Stimulated activated CD4-positive, alpha-beta T cell treated with anti-CD3 and anti-CD28 coated beads, Interleukin-4, amount 100 ng/mL, for 1 hour (primary cell): Measurements from ENCODE around the gene SMPD2.
A peak's percentile ranks its signal among the peaks of the same experiment; 100 is the strongest.

Source experiments
- DNase-seq: peaks from one replicate; pipeline ENCODE4 v3.0.0-alpha.2; 2020

Gene SMPD2, protein sequence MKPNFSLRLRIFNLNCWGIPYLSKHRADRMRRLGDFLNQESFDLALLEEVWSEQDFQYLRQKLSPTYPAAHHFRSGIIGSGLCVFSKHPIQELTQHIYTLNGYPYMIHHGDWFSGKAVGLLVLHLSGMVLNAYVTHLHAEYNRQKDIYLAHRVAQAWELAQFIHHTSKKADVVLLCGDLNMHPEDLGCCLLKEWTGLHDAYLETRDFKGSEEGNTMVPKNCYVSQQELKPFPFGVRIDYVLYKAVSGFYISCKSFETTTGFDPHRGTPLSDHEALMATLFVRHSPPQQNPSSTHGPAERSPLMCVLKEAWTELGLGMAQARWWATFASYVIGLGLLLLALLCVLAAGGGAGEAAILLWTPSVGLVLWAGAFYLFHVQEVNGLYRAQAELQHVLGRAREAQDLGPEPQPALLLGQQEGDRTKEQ

GRCh38 chr6:109440331-109441068 is at the start of gene SMPD2, which contains the start of gene PPIL6:
Gene SMPD2 (plus strand): TSS chr6:109440724. CDS start chr6:109441122, 398 bp downstream.
Gene PPIL6 (minus strand): TSS chr6:109440628. CDS start chr6:109440590, 38 bp downstream.
- DNase-seq, result peak; percentile 79

- no peak for DNase-seq
Measured at GRCh38 chr6:109393157-109393885, 47.2 kb upstream of the SMPD2 start.

DNA sequence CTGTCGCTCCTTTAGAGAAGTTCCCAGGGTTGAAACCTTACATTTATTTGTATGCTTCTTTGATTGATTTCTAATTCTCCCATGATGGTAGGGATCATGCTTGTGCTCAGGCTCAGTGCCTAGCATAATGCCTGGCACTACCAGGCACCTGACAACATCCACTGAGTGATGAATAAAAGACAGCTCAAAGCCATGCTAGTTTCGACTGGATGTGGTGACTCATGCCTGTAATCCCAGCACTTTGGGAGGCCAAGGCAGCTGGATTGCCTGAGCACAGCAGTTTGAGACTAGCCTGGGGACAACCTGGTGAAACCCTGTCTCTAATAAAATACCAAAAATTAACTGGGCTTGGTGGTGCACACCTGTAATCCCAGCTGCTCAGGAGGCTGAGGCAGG is 46.6 kb upstream of the SMPD2 start:
- DNase-seq, result no peak

- DNase-seq, result no peak
Measured at GRCh38 chr6:109396046-109396718, 44.3 kb upstream of the SMPD2 start.

DNA sequence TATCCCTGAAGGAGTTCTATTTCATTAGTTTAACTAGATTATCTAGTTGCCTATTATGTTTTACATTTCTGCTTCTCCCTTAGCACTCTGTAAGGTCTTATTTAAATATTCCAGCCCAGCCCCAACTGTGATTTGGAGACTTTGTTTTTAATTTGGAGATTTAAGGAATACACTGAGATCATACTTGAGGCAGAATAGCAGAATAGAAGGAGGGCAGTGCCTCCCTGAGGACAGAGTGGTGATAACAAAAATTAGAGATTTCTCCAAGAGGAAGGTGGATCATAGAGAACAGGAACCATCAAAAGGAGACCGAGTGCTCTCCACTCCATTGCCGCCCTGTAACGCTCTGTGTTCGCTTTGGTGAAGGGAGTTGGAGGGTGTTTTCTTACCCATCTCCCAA is 43.5 kb upstream of the SMPD2 start:
- no peak for DNase-seq

GRCh38 chr6:109406196-109406595 is 34.3 kb upstream of the SMPD2 start:
- DNase-seq, result no peak

DNA sequence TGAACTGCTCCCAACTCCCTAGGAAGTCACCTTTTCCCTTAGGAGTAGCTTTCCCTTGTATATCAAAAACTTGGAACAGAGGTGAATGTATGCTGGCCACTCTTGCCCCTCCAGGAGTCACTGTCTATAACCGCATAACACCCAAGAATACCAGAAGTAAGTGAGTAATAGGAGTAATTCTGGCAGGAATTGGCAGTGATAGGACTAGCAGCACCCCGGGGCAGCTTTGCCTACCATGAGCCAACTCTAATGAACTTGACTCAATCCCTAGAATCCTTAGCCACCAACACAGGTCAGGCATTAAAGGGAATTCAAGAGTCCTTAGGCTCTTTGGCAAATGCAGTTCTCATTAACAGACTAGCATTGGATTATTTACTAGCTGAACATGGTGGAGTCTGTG is 29.5 kb upstream of the SMPD2 start:
- no peak for DNase-seq

- DNase-seq, result no peak
Measured at GRCh38 chr6:109417646-109418045, 22.9 kb upstream of the SMPD2 start.

- DNase-seq, result no peak
Measured at GRCh38 chr6:109420751-109421150, 19.8 kb upstream of the SMPD2 start.

DNA sequence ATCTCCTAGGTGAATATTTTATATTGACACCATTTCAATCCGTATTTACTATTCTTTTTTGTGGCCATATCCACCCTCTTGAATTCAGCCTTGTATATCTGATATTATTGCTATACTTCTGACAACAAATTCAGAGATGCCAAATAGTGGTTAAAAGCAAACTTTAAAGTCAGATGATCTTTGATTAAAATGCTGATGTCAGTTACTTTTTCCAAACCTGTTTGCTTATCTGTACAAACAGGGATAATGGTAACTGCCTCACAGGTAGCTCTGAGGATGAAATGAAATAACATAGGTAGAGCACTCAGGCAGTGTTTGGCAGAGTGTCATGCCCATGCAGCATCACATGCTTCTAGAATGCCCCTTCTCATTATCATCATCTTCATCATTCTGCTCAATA is 19.3 kb upstream of the SMPD2 start:
- no peak for DNase-seq

DNA sequence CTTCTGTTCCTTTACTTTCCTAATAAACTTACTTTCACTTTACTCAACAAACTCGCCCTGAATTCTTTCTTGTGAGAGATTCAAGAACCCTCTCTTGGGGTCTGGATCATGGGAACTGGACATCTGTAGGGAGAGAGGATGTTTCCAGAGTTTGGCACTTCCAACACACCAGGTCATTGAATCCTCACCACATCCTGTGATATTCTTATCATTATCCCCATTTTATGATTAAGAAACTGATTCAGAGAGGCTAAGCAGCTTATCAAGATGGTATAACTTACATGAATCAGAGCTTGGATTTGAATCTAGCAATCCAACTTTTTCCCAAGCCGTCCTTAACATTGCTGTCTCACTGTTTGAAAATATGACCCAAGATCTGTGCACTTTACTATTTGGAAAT is 15.6 kb upstream of the SMPD2 start:
- no peak for DNase-seq

DNA sequence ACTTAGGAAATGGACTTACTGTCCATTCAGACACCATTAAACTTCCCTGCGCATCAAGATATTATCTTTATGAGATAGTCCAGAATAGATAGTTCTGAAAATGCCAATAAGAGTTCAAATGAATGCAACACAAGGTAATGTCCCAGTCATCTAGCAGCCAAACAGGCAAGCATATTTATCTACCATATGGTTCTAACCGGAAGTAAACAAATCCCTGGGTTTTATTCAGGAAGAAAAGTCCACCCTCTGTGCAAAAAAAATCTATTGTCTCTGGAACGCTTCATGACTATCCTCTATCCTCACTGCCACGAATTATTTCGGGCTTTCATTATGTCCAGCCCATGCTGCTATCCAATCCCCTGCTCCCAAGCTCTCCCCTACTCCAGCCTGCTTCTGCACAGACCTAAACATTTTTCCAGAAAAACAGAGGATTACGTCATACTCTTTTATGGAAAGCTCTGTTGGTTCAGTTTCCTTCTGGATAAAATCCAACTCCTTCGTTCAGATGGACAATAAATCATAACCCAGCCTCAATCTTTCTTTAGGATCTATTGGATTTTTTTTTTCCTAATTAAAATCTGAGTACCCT is 11.5 kb upstream of the SMPD2 start:
- no peak for DNase-seq

- DNase-seq, result no peak
Measured at GRCh38 chr6:109429496-109429895, 11.0 kb upstream of the SMPD2 start.

- DNase-seq, result no peak
Measured at GRCh38 chr6:109434456-109434855, 6.1 kb upstream of the SMPD2 start.

DNA sequence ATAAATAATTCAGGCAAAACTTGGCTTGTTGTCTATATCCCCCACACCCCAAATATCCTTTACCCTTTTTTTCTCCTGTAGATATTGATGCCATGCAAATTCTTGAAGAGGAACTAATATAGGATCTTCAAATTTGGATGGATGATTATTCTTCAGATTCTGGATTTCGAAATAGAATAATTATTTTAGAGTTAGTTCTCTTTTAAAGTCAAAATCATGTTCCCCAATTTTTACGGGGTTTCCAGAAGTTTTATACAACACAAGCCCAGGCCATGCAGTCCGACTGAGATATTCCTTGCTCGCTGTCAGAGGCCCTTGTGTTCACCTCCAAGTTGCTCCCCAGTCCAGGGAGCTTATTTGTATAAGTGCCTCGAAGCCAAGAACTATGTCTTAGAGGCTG is 4.5 kb upstream of the SMPD2 start:
- no peak for DNase-seq

DNA sequence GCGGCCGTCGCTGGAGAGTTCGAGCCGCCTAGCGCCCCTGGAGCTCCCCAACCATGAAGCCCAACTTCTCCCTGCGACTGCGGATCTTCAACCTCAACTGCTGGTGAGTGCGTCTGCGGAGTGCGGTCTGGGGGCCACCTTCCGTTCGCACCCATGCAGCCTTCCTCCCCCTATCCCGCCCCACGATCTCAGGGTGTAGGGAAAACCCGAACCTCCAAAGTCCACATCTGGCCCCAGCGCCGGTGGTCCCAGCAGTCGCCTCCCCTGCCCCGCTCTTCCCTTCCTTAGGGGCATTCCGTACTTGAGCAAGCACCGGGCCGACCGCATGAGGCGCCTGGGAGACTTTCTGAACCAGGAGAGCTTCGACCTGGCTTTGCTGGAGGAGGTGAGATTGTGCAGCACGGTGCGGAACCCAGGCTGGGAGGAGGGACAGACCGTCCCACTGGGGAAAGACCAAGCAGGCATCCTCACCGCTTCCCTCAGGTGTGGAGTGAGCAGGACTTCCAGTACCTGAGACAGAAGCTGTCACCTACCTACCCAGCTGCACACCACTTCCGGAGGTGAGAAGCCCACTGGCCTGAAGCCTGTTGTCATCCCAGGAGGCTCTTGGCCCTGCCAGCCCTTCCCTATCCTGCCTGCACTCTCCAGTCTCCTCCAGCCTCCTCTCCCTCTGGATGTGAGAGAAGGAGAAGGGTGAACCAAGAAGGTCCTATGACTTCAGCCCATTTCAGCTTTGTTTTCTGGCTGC is 719 bp downstream of the SMPD2 start:
- DNase-seq, result peak; percentile 53

DNA sequence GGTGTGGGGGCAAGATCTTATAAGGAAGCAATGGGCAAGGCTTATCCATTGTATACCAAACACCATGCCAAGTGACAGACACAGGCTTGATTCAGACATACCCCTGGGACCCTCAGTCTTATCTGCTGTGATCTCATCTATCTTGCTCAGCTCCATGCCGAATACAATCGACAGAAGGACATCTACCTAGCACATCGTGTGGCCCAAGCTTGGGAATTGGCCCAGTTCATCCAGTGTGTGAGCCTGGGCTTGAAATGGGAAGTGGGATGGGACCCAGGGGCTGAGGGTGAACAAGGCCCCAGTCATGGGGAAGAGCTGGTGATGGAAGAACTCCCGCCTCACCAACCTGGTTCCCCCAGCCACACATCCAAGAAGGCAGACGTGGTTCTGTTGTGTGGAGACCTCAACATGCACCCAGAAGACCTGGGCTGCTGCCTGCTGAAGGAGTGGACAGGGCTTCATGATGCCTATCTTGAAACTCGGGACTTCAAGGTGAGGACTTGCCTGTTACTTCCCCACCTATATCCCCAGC is 1.9 kb downstream of the SMPD2 start:
- no peak for DNase-seq

GRCh38 chr6:109443425-109443950 is 3.0 kb downstream of the SMPD2 start:
- no peak for DNase-seq

DNA sequence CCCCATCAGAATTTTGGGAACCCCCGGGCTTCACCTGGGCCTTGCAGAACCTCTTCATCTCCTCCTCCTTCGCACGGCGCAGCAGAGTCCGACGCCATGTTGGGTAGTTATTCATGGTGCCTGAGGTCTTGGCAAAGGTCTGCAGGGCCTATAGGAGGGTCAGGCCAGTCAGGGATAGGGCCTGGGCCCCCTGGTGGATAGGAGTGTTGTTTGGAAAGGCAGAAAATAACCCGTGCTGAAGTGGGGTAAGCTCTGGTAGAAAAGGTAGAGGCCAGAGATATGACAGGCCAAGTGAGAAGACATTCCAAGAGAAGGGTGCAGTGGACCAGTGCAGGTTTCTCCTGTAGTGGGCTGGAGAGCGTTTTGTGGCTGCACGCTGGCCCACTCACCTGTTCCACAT is 4.9 kb downstream of the SMPD2 start:
- DNase-seq, result no peak

- no peak for DNase-seq
Measured at GRCh38 chr6:109446072-109446471, 5.5 kb downstream of the SMPD2 start.

- no peak for DNase-seq
Measured at GRCh38 chr6:109446541-109446940, 6.0 kb downstream of the SMPD2 start.
